Calu3 (cell line): ENCODE results near the gene CXXC4. TPM values are rescaled to one million over a fixed set of nuclear protein-coding genes. Genes with fewer than 3 reads are reported as not detected.

Experiments
- BruUV-seq: library from RNA; stranded (reverse); fragments of 400-500 nt; replicated peaks from 2 replicates; lab custom pipeline; 2021; lab: Mats Ljungman, UMichigan
- CTCF ChIA-PET: fragments of 300-600 bp; sonication (Branson Sonifier 250); formaldehyde crosslinking; loops from one replicate; lab custom pipeline; 2022; ENCODE audit warnings: antibody characterized with exemption; lab: Charles Lee
- DNase-seq: peaks from one replicate; pipeline ENCODE4 v3.0.0; 2022
- H3K27ac Mint-ChIP-seq: one replicate; pipeline ENCODE4 v1.8.0; 2022; ENCODE audit warnings: mixed read lengths; ENCODE audit not compliant: unreplicated experiment
- H3K27me3 Mint-ChIP-seq: one replicate; pipeline ENCODE4 v1.8.0; 2022; ENCODE audit warnings: mixed read lengths; ENCODE audit not compliant: unreplicated experiment
- H3K36me3 Mint-ChIP-seq: one replicate; pipeline ENCODE4 v1.8.0; 2022; ENCODE audit warnings: mild to moderate bottlenecking, moderate library complexity, mixed read lengths; ENCODE audit not compliant: insufficient read depth, unreplicated experiment
- H3K4me1 Mint-ChIP-seq: one replicate; pipeline ENCODE4 v1.8.0; 2022; ENCODE audit warnings: mild to moderate bottlenecking, low read depth, mixed read lengths; ENCODE audit not compliant: unreplicated experiment
- H3K4me3 Mint-ChIP-seq: one replicate; pipeline ENCODE4 v1.8.0; 2022; ENCODE audit warnings: mild to moderate bottlenecking, low read depth, moderate library complexity, mixed read lengths; ENCODE audit not compliant: unreplicated experiment
- H3K9me3 Mint-ChIP-seq: one replicate; pipeline ENCODE4 v1.8.0; 2022; ENCODE audit warnings: low read depth, mixed read lengths; ENCODE audit not compliant: unreplicated experiment
- CTCF ChIP-seq: fragments of 200-600 bp; IDR thresholded peaks from one replicate; pipeline ENCODE4 v1.8.0; 2022; ENCODE audit warnings: antibody characterized with exemption; ENCODE audit not compliant: unreplicated experiment
- intact Hi-C: fragments of 100-400 bp; cut with micrococcal nuclease; formaldehyde crosslinking; loops from one replicate; pipeline ENCODE4 v1.10.0; 2022; ENCODE audit not compliant: unreplicated experiment
- total RNA-seq: library from RNA; stranded (reverse); gene quantifications from 2 replicates; pipeline ENCODE4 v1.2.3, GENCODE V29; 2022

CXXC4 gene
- total RNA-seq, 1 experiment from 2014 or later = 0.66 TPM

- TF ChIP-seq CTCF = no peak
- intact Hi-C loops = no loop called here
- Mint-ChIP-seq H3K27ac (no peak overlapping the region), H3K4me3 (peak overlapping the region; percentile 58), H3K9me3 (no peaks in the 10 kb centered on the region), H3K4me1 (no peaks in the 10 kb centered on the region), H3K36me3 (peaks cover 5% of the 10 kb centered on the region), H3K27me3 (no peaks in the 10 kb centered on the region)
- DNase-seq = no peak
- no TSS peak for BruUV-seq
- CTCF ChIA-PET = no interaction called here
Observed at GRCh38 chr4:104424475-104424941, 70.2 kb downstream of the CXXC4 start.

- CTCF ChIA-PET = no interaction called here
- TF ChIP-seq CTCF = no peak
- no peak for DNase-seq
- intact Hi-C loops = no loop called here
- Mint-ChIP-seq H3K36me3 (peaks cover 5% of the 10 kb centered on the region), H3K27me3 (no peaks in the 10 kb centered on the region), H3K4me1 (peaks cover 17% of the 10 kb centered on the region), H3K9me3 (no peaks in the 10 kb centered on the region), H3K27ac (no peak overlapping the region), H3K4me3 (no peak overlapping the region)
- no TSS peak for BruUV-seq
Observed at GRCh38 chr4:104421566-104421965, 73.1 kb downstream of the CXXC4 start.

DNA sequence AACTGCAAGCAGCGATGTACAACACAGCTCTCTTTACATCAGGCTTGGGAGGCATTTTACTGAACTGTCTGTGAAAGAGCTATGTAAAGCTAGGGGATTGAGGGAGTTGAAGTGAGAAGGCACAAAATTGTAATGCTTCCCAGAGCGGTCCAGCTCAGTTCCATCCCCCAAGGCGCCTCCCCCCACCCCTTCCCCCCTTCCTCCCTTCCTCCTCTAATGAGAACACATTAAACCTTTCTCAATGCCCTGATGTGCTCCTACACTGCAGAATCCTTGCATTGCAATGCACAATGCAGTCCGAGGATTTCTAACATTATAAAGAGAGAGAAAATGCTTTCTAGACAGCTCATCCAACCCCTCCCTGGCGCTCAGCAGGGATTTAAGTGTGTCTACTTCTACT is 73.9 kb downstream of the CXXC4 start:
- Mint-ChIP-seq H3K27ac (no peak overlapping the region), H3K9me3 (no peaks in the 10 kb centered on the region), H3K4me3 (no peak overlapping the region), H3K4me1 (peaks cover 23% of the 10 kb centered on the region), H3K36me3 (peaks cover 5% of the 10 kb centered on the region), H3K27me3 (no peaks in the 10 kb centered on the region)
- BruUV-seq = no TSS peak
- CTCF ChIA-PET = no interaction called here
- TF ChIP-seq CTCF = no peak
- intact Hi-C loops = no loop called here
- DNase-seq = no peak
